NB4 (cell line): Measurements from ENCODE around the gene PTGS1.

Experiments
- DNase-seq: peaks from one replicate; pipeline ENCODE4 v3.0.0; 2010; ENCODE audit warnings: low read depth
- H3K4me3 ChIP-seq: one replicate; pipeline ENCODE4 v1.5.1; 2011; ENCODE audit warnings: mild to moderate bottlenecking, low read depth, low read length, moderate library complexity
- CTCF ChIP-seq: IDR thresholded peaks from one replicate; pipeline ENCODE4 v1.5.1; 2012; ENCODE audit warnings: low read depth, low read length
- MAX ChIP-seq: IDR thresholded peaks from 2 replicates; pipeline ENCODE4 v1.6.1; 2011; ENCODE audit warnings: low read depth, low read length
- MYC ChIP-seq: IDR thresholded peaks from 2 replicates; pipeline ENCODE4 v1.6.1; 2011; ENCODE audit warnings: low read depth, low read length
- POLR2A ChIP-seq: IDR thresholded peaks from 2 replicates; pipeline ENCODE4 v1.6.1; 2011; ENCODE audit warnings: mild to moderate bottlenecking; ENCODE audit not compliant: insufficient read length; ENCODE audit errors: extremely low read depth

PTGS1 gene

GRCh38 chr9:122331523-122331927 is 39.3 kb upstream of the PTGS1 start:
- H3K4me3 ChIP-seq = no peak overlapping the region
- TF ChIP-seq POLR2A = no peak
- TF ChIP-seq MYC = no peak
- TF ChIP-seq CTCF = no peak
- no peak for TF ChIP-seq MAX
- DNase-seq = no peak

- DNase-seq = peak; percentile 27
- H3K4me3 ChIP-seq = no peak overlapping the region
- no peak for TF ChIP-seq MYC
- no peak for TF ChIP-seq CTCF
- no peak for TF ChIP-seq POLR2A
- TF ChIP-seq MAX = no peak
Measured at GRCh38 chr9:122332083-122332482, 38.7 kb upstream of the PTGS1 start.

- no peak for TF ChIP-seq MYC
- TF ChIP-seq POLR2A = no peak
- TF ChIP-seq MAX = no peak
- no peak for TF ChIP-seq CTCF
- no peak overlapping the region for H3K4me3 ChIP-seq
- no peak for DNase-seq
Measured at GRCh38 chr9:122332644-122333043, 38.2 kb upstream of the PTGS1 start.

- H3K4me3 ChIP-seq = no peak overlapping the region
- no peak for DNase-seq
- no peak for TF ChIP-seq MYC
- no peak for TF ChIP-seq POLR2A
- TF ChIP-seq MAX = no peak
- no peak for TF ChIP-seq CTCF
Measured at GRCh38 chr9:122333169-122333808, 37.5 kb upstream of the PTGS1 start.

- TF ChIP-seq POLR2A (no peak), MYC (no peak), CTCF (no peak), MAX (no peak)
- no peak for DNase-seq
- H3K4me3 ChIP-seq = no peak overlapping the region
Measured at GRCh38 chr9:122334916-122335315, 35.9 kb upstream of the PTGS1 start.
